ENCODE measurements around the gene SLC39A9. TPM values are rescaled to one million over a fixed set of nuclear protein-coding genes. Genes with fewer than 3 reads are reported as not detected.
"Not testable (repeated sequence)": the region's sequence is repeated elsewhere in the genome, so short reads cannot be mapped to it uniquely, and the experiment has no call there.

SLC39A9 gene
- polyA plus RNA-seq, 4 donors: 60.8 to 92.0 (median 82.7) TPM

GRCh38 chr14:69473260-69473659 is 74.8 kb downstream of the SLC39A9 start:
- DNase-seq (ENCODE audit: low read depth in 4 of 4, low spot score in 3 of 4): no peak

GRCh38 chr14:69473946-69474345 is 75.5 kb downstream of the SLC39A9 start:
- no peak for DNase-seq (ENCODE audit: low read depth in 4 of 4, low spot score in 3 of 4)

GRCh38 chr14:69475194-69475818 is 76.8 kb downstream of the SLC39A9 start:
- DNase-seq (ENCODE audit: low read depth in 4 of 4, low spot score in 3 of 4): no peak

GRCh38 chr14:69476824-69477450 is 78.4 kb downstream of the SLC39A9 start:
- DNase-seq (ENCODE audit: low read depth in 4 of 4, low spot score in 3 of 4): not testable (repeated sequence)

GRCh38 chr14:69478055-69478454 is 79.6 kb downstream of the SLC39A9 start:
- not testable (repeated sequence) for DNase-seq (ENCODE audit: low read depth in 4 of 4, low spot score in 3 of 4)

GRCh38 chr14:69479696-69480095 is 81.2 kb downstream of the SLC39A9 start:
- DNase-seq (ENCODE audit: low read depth in 4 of 4, low spot score in 3 of 4): no peak

GRCh38 chr14:69480136-69480535 is 81.6 kb downstream of the SLC39A9 start:
- no peak for DNase-seq (ENCODE audit: low read depth in 4 of 4, low spot score in 3 of 4)

GRCh38 chr14:69481815-69482568 is 83.5 kb downstream of the SLC39A9 start:
- no peak for DNase-seq (ENCODE audit: low read depth in 4 of 4, low spot score in 3 of 4)

- DNase-seq (ENCODE audit: low read depth in 4 of 4, low spot score in 3 of 4): peak in 2 of 4 donors; percentile 27 to 36
These were observed 85.4 kb downstream of the SLC39A9 start for GRCh38 chr14:69483765-69484443.

GRCh38 chr14:69484444-69485314 is 86.2 kb downstream of the SLC39A9 start, which contains the start of gene PLEKHD1:
Gene PLEKHD1, plus strand, starts transcription at chr14:69484728. Its CDS starts 238 bp downstream, at chr14:69484966.
- no peak for DNase-seq (ENCODE audit: low read depth in 4 of 4, low spot score in 3 of 4)

- DNase-seq (ENCODE audit: low read depth in 4 of 4, low spot score in 3 of 4): no peak
These were observed 86.8 kb downstream of the SLC39A9 start for GRCh38 chr14:69485315-69485660.

- no peak for DNase-seq (ENCODE audit: low read depth in 4 of 4, low spot score in 3 of 4)
These were observed 87.2 kb downstream of the SLC39A9 start for GRCh38 chr14:69485701-69486100.

GRCh38 chr14:69487226-69487625 is 88.7 kb downstream of the SLC39A9 start:
- DNase-seq (ENCODE audit: low read depth in 4 of 4, low spot score in 3 of 4): no peak

- DNase-seq (ENCODE audit: low read depth in 4 of 4, low spot score in 3 of 4): no peak
These were observed 89.3 kb downstream of the SLC39A9 start for GRCh38 chr14:69487771-69488170.

GRCh38 chr14:69489495-69489894 is 91.0 kb downstream of the SLC39A9 start:
- DNase-seq (ENCODE audit: low read depth in 4 of 4, low spot score in 3 of 4): no peak

GRCh38 chr14:69490219-69490918 is 91.9 kb downstream of the SLC39A9 start:
- no peak for DNase-seq (ENCODE audit: low read depth in 4 of 4, low spot score in 3 of 4)

- DNase-seq (ENCODE audit: low read depth in 4 of 4, low spot score in 3 of 4): no peak
These were observed 92.7 kb downstream of the SLC39A9 start for GRCh38 chr14:69491193-69491592.

- no peak for DNase-seq (ENCODE audit: low read depth in 4 of 4, low spot score in 3 of 4)
These were observed 94.5 kb downstream of the SLC39A9 start for GRCh38 chr14:69493038-69493437.

- no peak for DNase-seq (ENCODE audit: low read depth in 4 of 4, low spot score in 3 of 4)
These were observed 95.3 kb downstream of the SLC39A9 start for GRCh38 chr14:69493791-69494190.

Data from left renal pelvis (tissue), 4 donors.